Tibial artery (tissue), 4 donors: ENCODE results near the gene ICOSLG.

Source experiments
- DNase-seq, 2 donors: peaks; one replicate each; pipeline ENCODE4 v3.0.0-alpha.2; 2019
- H3K27ac ChIP-seq, 2 donors: fragments of 200-600 bp; sonication (generic) in 1 of 2; 1 replicate in 1 of 2; 2 replicates in 1 of 2; pipeline ENCODE4 v1.5.1; 2018 to 2019; ENCODE audit warnings: mild to moderate bottlenecking in 1 of 2
- H3K27me3 ChIP-seq, 2 donors: fragments of 200-600 bp; sonication (generic) in 1 of 2; one replicate each; pipeline versions ENCODE4 v1.5.1 to v1.6.0; 2016 to 2019
- H3K36me3 ChIP-seq, 3 donors: fragments of 200-600 bp; sonication (generic) in 2 of 3; one replicate each; pipeline ENCODE4 v1.5.1; 2016 to 2019; ENCODE audit warnings: mild to moderate bottlenecking in 2 of 3
- H3K4me1 ChIP-seq, 4 donors: fragments of 200-600 bp; sonication (generic) in 2 of 4; 1 replicate in 3 of 4; 2 replicates in 1 of 4; pipeline ENCODE4 v1.5.1; 2016 to 2019
- H3K4me3 ChIP-seq, 2 donors: fragments of 200-600 bp; sonication (generic) in 1 of 2; 1 replicate in 1 of 2; 2 replicates in 1 of 2; pipeline ENCODE4 v1.5.1; 2018 to 2019; ENCODE audit warnings: mild to moderate bottlenecking in 2 of 2
- H3K9me3 ChIP-seq, 3 donors: fragments of 200-600 bp; sonication (generic) in 1 of 3; one replicate each; pipeline ENCODE4 v1.5.1; 2016 to 2019
- CTCF ChIP-seq, 2 experiments: fragments of 200-600 bp in 1 of 2; fragments of 450-650 bp in 1 of 2; IDR thresholded peaks; one replicate each; pipeline ENCODE4 v1.5.1; 2017 to 2019; ENCODE audit warnings: antibody characterized with exemption in 2 of 2, mild to moderate bottlenecking in 1 of 2, moderate library complexity in 1 of 2
- intact Hi-C: fragments of 100-400 bp; cut with DNase I; formaldehyde crosslinking; loops from one replicate; pipeline ENCODE4 v1.15.0; 2023; ENCODE audit warnings: low total_unique reads

Gene ICOSLG

GRCh38 chr21:44279354-44280260 is 38.9 kb upstream of the ICOSLG start:
- Histone ChIP-seq H3K4me1 (no peaks in the 10 kb centered on the region), H3K4me3 (no peak overlapping the region), H3K36me3 (no peaks in the 10 kb centered on the region), H3K27me3 (peaks cover 0 to 11% of the 10 kb centered on the region in 2 donors), H3K9me3 (peaks cover 0 to 3% (median 0%) of the 10 kb centered on the region in 3 donors), H3K27ac (no peak overlapping the region)
- DNase-seq: no peak
- intact Hi-C loops: no loop called here
- TF ChIP-seq CTCF (IDR thresholded peaks at IDR 0.05): no peak

GRCh38 chr21:44275041-44275440 is 34.3 kb upstream of the ICOSLG start:
- TF ChIP-seq CTCF (IDR thresholded peaks at IDR 0.05): no peak
- Histone ChIP-seq H3K27ac (no peak overlapping the region), H3K27me3 (peaks cover 0 to 20% of the 10 kb centered on the region in 2 donors), H3K4me3 (no peak overlapping the region), H3K9me3 (peaks cover 0 to 3% (median 0%) of the 10 kb centered on the region in 3 donors), H3K4me1 (no peaks in the 10 kb centered on the region), H3K36me3 (no peaks in the 10 kb centered on the region)
- no peak for DNase-seq
- intact Hi-C loops: no loop called here

GRCh38 chr21:44273046-44273445 is 32.3 kb upstream of the ICOSLG start:
- peaks cover 0 to 3% (median 0%) of the 10 kb centered on the region in 3 donors for H3K9me3 ChIP-seq
- no peak overlapping the region for H3K27ac ChIP-seq
- intact Hi-C loops: no loop called here
- no peak overlapping the region for H3K4me3 ChIP-seq
- H3K27me3 ChIP-seq: peaks cover 0 to 17% of the 10 kb centered on the region in 2 donors
- TF ChIP-seq CTCF (IDR thresholded peaks at IDR 0.05): no peak
- H3K36me3 ChIP-seq: no peaks in the 10 kb centered on the region
- no peaks in the 10 kb centered on the region for H3K4me1 ChIP-seq
- no peak for DNase-seq

GRCh38 chr21:44272284-44272858 is 31.6 kb upstream of the ICOSLG start:
- H3K27ac ChIP-seq: no peak overlapping the region
- H3K9me3 ChIP-seq: peaks cover 0 to 3% (median 0%) of the 10 kb centered on the region in 3 donors
- no peak for TF ChIP-seq CTCF (IDR thresholded peaks at IDR 0.05)
- DNase-seq: no peak
- no peaks in the 10 kb centered on the region for H3K36me3 ChIP-seq
- no peaks in the 10 kb centered on the region for H3K4me1 ChIP-seq
- H3K27me3 ChIP-seq: peaks cover 0 to 17% of the 10 kb centered on the region in 2 donors
- intact Hi-C loops: no loop called here
- H3K4me3 ChIP-seq: no peak overlapping the region

- Histone ChIP-seq H3K4me3 (no peak overlapping the region), H3K36me3 (no peaks in the 10 kb centered on the region), H3K27me3 (peaks cover 0 to 17% of the 10 kb centered on the region in 2 donors), H3K9me3 (peaks cover 0 to 3% (median 0%) of the 10 kb centered on the region in 3 donors), H3K4me1 (no peaks in the 10 kb centered on the region), H3K27ac (no peak overlapping the region)
- TF ChIP-seq CTCF (IDR thresholded peaks at IDR 0.05): no peak
- DNase-seq: no peak
- intact Hi-C loops: no loop called here
Observed at GRCh38 chr21:44271558-44272283, 31.0 kb upstream of the ICOSLG start.
